NCI-H446 (cell line): ENCODE results near the gene DPP6.

Source experiments
- DNase-seq, 2 experiments: peaks; one replicate each; lab custom pipeline; 2025; lab: John Stamatoyannopoulos, UW

The DPP6 gene

DNA sequence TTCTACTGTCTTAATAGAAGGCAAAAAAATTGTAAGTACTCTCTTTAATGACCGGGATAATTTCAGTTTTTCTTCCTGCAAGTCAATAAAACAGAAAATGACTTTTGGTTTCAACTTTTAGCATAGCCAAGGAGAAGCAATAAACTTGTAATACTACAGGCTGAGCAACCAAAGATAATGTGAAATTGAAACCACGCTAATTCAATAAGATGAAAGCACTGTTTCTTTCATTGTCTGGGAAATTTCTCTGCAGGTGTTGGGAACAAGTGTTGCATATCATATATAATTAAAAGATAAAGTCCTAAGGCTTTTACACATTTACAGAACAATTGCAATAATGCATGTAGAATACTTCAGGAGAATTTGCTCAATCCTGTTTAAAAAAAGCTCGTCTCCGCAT, 488.4 kb downstream of the DPP6 start:
- no peak for DNase-seq

DNA sequence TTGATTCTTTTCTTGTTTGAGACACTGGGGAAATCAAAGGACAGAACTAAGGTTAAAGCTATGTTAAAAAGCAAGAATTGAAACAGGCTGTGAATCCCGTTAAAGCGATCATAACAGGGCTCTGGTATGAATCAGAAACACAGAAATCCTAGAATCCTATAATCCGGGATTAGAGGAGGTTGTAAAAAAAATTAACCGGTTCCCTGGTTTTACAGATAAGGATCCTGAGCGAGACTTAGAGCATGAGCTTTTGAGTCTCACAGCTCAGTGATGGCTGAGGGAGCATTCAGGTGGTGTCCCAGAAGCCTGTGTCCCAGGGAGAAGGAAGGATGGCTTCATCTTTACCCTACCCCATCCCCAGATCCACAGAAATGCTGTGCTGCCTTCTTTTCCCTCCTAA, 489.4 kb downstream of the DPP6 start:
- no peak for DNase-seq

DNA sequence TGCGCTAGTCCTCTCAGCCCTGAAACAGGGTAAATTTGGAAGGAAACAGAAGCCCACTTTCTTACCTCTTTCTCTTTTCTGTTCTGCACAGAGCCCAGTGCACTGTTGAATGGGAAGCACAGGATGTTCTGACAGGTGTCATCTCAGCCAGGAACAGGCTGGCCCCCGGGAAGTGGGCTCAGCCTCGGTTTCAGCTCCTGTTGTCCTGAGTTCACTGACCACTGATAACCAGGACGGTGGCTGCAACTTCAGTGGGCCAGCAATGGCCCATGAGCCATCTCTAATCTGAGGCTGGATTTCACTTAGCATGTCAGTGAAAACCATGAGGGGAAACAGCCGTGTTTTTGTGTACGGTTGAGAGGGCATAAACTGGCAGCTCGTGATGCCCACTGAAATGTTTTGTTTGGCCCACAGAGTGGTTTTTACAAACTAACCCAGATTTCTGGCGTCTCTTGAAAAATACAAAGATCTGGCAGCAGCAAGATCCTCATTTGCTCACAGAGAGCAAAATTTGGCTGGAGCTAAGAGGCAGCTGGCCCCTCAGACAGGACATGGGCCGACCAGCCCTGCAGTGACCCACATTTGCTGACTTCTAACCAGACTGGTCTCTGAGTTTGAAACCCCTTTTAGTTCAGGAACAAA, 494.9 kb downstream of the DPP6 start:
- DNase-seq, result no peak

DNA sequence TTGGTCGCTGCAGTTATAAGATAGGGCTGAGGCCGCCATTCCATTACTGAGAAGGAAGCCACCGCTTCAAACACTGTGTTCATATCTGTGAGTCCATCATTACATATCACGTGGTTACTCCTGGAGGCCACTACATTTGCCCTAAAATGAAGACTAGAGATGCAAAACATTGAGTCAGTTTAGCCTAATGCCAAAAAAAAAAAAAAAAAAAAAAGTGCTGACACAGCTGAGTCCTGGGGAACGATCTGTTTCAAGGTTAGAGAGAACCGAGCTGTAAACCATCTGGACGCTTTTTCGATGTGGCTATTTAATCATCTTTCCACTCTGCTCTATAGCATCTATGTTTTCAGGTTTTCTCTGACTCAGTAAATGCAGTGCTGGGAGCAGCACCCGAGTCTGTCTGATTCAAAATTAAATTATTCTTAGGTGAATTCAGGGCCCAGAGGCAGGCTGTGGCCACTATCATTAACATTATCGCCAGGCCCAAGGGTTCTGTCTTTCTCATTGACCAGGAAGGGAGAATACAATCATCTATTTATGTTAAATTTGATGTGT, 501.6 kb downstream of the DPP6 start:
- no peak for DNase-seq

DNA sequence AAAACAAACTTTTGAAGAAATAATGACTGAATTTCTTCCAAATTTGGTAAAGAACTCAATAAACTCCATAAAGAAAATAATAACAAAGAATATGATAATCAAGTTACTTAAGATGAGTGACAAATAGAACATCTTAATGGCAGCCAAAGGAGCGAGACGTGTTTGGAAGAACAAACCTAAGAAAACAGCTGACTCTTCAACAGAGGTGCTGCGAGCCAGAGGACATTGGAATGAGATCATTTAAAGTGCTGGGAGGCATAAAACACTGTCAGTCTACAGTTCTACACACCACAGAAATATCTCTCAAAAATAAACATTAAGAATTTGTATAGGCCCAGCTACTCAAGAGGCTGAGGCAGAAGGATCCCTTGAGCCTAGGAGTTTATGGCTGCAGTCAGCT, 507.3 kb downstream of the DPP6 start:
- DNase-seq, result no peak

DNA sequence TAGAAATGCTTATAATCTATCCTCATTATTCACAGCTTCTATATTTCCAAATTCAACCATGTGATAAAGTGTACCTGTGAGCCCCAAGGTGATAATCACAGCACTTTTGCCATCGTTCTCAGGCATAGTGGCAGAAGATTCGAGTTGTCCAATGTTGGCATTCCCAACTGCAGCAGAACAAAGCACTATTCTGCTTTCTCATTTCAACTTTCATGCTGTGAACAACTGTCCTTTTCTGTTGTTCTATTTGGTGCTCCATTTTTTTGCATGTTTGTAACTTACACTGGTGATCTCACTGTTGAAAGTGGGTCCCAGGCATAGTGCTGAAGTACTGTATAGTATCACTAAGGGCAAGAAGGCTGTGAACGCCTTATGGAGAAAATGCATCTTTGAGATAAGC, 512.5 kb downstream of the DPP6 start:
- no peak for DNase-seq

DNA sequence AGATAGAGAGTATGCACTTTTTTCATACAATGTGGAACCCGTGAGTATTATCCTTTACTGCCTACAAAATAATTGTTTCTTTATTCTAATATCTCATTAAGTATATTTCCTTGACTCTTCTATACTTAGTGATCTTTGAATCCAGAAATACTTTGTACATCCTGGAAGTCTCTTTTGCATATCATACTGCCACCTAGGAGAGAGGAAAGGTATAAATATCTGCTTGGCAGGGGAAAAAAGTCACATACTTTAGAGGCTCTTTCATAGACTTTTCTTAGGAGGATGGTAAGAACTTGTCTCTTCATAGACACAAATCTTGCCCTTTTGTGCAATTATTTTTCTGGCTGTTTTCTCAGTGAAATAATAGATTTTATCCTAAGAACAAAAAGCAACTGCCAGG, 514.7 kb downstream of the DPP6 start:
- no peak for DNase-seq

DNA sequence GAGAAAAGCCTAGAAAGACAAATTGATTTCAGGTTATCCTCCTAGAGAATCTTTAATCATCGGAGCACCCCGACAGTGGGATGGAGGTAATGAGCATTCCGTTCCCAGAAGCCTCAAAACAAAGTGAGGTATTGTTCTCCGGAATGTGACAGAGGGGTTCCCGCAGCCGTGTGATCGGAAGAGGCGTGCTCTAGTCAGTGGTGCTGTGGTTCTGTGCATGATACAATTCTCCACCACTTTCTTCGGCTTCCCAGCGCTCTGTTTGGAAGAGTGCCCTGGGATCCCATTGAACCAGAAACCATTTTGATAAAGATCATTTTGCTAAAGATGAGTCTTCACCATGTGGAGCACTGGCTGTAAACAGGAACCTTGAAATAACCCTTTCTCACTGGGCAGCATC, 516.1 kb downstream of the DPP6 start:
- DNase-seq, result no peak

DNA sequence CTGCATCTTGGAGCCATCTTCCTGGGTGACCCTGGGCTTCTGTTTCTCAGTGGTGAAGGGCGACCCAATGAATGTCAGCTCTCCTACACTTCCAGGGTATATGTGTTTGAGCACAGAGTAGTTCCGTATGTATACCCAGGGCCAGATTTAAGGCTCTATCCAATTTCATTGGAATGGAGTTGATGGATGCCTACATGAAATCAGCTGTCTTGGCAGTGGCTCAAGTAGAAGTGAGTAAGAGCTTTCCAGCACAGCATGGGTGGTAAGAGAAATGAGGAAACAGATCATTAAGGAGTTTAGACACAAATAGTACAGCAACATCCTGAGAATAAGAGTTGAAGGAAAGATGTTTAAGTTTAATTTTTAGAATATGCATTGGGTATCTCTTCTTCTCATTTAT, 517.7 kb downstream of the DPP6 start:
- no peak for DNase-seq

DNA sequence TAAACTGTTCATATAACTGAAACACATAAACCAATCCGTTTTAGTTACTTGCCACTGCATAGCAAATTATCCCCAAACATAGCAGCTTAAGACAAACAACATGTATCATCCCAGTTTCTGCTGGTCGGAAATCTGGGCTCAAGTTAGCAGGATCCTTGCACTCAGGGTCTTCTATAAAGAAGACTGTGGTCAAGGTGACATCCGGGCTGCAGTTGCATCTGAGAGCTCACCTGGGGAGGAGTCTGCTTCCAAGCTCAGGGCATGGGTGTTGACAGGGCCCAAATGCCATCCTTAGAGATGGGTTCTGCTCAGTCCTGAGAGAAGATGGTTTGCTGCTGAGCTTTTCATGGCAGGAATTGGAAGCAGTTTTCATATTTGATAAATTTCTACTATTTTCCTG, 519.6 kb downstream of the DPP6 start:
- no peak for DNase-seq

DNA sequence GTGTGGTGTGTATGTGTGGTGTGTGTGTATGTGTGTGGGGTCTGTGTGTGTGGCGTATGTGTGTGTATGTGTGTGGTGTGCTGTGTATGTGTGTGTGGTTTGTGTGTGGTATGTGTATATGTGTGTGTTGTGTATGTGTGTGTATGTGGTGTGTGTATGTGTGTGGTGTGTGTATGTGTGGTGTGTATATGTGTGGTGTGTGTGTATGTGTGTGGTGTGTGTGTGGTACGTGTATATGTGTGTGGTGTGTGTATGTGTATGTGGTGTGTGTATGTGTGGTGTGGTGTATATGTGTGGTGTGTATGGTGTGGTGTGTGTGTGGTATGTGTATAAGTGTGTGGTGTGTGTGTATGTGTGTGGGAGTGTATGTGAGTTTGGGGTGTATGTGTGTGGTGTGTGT, 522.0 kb downstream of the DPP6 start:
- no peak for DNase-seq

DNA sequence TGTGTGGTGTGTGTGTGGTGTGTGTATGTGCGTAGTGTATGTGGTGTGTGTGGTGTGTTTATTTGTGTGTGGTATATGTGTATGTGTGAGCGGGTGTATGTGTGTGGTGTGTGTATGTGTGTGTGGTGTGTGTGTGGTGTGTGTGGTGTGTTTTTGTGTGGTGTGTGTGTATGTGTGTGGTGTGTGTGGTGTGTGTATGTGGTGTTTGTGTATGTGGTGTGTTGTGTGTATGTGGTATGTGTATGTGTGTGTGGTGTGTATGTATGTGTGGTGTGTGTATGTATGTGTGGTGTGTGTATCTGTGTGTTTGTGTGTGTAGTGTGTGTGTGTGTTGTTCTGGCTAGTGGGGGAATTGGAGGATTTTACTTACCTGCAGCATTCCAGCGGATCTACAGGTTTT, 523.3 kb downstream of the DPP6 start:
- no peak for DNase-seq

DNA sequence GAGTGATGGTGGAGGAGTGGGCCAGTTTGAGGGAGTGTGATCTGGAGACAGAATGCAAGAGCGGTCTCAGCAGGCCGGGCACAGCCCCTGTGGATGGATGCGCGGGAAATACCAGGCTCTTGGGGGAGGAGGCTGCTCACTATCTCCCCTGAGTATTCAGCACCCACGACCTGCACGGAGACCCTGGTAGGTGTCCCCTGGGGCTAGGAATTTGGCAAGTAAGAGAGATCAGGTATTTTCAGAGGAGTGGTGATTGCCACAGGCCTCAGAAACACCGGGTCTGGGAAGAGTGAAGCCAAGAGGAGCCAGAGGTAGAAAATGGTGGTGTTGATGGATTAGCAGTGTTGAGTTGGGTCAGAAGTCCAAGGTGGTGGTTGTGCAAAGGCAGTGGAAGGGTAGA, 524.4 kb downstream of the DPP6 start:
- no peak for DNase-seq

DNA sequence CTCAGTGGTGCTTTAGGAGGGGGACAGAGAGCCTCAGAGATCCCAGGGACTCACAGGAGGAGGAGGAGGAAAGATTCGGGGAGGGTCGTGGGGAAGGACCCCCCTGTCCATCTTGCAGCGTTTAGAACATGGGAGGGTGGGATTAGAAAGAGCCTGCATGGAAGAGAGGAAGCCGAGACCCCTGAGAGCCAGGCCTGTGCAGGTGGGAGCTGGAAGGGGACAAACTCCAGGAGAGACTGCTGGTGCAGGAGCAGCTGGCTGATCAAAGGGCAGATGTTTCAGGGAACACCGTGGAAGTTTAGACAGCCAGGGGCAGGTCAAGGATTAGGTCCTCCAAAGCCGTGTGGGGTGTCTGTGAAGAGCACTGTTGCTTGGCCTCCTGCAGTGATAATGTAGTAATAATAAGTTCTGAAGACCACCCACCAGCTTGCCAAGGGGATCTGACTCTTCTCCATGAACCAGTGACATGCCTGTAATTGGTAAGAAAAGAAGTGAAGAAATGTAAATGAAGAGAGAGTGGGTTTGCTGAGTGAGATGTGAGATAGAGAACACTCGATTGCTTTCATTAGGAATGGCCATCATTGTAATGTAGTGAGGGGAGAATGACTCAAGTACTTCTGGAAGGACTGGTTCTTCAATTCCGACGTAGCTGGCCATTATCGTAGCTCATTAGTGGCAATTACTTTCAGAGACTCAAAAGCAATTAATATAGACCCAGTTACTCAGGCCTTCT, 525.1 kb downstream of the DPP6 start:
- no peak for DNase-seq

DNA sequence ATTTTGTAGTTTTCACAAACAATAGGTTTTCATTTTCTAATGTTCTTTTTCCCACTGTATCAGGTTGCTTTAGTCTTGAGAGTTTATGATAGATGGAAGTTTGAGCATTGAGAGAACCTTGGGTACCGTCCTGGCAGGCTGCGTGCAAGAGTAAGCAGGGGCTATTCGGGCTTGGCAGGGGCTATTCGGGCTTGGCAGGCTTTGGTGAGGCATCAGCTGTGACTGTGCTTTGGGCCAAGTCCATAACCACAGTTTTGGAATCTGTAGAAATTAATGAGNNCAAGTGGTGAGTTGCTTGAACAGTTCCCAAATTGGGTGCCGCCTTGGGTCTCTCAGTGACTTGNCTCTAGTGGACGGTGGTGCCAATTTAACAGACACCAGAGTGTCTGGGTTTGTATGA, 526.1 kb downstream of the DPP6 start:
- no peak for DNase-seq

DNA sequence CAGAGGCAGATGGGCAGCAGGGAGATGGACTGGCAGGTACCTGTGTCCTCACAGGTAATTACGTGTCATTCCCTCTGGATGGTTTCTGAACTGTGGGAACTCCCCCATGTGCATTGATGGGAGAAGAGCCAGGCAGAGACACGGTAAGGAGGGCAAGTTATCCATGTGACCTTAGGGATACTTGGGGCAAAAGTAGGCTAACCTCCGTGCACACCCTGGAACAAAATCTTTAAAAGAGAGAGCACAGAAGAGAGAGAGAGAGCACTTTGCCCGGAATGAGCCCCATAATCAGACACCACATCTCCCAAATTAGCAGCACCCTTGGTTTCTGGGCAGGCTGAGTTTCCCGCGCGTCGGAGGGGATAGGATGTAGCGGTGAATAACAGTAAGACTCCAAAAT, 527.5 kb downstream of the DPP6 start:
- no peak for DNase-seq

DNA sequence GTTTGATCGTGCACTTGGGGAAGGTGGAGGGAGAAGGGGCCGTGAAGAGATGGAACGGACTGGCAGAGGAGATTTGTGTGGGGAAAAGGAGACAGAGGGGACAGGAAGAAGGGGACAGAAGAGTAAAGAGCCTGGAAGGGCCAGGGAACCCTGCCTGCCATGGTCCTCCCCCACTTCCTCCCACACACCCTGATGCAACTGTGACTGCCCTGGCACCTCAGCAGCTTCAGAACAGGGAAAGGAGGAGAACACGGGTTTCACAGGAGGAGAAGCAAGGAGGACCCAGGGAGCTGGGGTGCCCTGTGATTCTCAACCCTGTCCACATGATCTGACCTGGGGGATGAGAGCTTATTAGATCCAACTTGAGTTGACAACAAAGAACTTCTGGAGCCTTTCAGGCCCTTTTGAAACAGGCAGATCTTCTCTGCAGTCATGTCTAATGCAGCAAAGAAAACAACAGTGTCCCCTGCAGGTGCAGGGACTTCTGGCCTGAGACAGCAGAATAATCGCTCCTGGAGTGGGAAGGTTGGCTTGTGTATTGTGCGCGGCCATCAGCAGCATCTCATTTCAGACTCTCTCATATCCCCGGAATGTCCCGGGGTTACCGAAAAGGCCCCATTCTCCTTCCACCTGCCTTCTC, 529.2 kb downstream of the DPP6 start:
- DNase-seq, result no peak

DNA sequence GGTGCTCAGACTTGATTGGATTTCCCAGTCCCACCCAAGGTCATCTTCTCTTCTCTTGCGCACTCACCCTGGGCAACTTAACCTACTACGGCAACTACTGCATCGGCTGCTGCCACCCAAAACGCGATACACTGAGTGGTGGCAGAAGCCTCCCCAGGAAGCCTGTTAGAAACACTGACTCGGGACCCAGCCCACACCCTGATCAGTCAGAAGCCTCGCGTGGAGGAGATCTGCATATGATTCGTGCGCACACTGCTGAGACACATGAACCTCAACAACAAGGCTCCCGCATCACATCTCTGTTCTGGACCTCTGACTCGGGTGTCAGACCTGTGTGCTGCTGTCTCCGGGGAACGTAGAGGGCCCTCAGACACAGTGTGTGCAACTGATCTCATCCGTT, 531.3 kb downstream of the DPP6 start:
- DNase-seq, result no peak

DNA sequence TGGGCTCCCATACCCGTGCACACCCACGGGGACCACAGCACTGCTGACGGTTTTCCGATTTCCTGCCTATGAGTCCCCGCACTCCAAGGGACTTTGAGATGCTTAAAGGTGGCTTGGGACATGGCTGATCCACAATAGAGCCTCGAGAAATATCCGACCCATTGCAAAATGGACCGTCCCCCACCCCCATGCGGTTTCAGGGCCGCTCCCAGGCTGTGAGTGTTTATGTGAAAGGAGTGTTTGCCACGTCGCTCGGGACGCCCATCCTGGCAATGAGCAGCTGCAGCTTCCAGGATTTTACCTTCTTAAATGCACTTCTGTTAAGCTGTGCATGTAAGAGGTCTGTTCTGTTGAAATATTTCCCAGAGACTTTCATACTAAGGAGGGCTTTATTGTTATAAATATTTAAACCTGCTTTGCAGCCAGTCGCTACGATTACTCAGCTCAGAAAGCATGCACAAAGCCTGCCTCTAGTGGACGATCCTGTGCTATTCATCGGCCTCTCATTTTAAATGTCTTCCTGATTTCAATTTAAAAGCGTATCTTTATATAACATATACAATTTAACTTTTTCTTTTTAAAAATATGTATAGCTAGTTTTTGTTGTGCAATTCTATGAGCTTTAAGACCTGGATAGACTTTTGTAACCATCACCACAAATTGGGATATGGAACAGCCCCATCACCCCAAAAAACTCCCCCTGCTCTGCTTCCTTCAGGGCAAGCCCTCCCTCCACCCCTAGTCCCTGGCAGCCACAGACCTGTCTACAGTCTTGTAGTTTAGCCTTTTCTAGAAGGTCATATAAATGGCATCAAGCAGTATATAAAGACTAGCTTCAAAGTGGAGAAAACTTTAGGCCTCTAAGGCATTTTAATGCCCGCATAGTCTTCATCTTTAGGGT, 532.4 kb downstream of the DPP6 start:
- DNase-seq, result no peak

DNA sequence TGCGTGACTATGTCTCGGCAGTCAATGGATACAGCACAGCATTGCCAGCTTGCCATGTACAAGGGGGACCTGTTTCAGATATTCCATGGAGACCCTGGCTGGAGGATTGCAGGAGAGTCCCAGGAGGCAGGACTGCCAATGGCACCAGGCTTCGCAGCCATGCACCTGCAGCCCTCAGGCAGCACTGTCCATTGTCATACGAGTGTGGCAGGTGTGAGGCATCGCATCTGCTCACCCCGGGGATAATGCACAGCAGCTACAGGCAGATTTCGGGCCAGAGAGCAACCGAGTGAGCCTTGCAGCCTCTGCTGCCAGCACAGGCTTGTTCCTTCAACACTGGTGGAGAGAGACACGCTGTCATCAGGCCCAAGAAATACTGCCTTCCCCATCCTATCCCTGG, 535.6 kb downstream of the DPP6 start:
- DNase-seq, result no peak

DNA sequence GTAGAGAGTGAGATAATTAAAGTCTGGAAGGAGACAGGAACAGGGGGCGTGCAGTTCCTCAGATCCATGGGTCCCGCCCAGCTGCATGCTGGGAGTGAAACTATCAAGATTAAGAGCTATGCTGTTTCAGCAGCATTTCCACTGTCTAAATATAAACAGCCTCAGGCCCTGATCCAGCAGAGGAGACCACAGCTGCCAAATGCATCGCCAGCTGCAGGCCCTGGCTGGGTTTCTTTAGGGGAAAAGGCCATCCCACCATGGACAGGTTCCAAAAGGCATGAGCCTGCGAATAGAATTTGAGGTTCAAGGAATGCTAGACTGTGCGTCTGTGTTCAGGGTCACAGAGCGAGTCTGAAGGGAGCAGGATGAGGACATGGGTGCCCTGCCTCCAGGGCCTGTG, 539.3 kb downstream of the DPP6 start:
- no peak for DNase-seq

DNA sequence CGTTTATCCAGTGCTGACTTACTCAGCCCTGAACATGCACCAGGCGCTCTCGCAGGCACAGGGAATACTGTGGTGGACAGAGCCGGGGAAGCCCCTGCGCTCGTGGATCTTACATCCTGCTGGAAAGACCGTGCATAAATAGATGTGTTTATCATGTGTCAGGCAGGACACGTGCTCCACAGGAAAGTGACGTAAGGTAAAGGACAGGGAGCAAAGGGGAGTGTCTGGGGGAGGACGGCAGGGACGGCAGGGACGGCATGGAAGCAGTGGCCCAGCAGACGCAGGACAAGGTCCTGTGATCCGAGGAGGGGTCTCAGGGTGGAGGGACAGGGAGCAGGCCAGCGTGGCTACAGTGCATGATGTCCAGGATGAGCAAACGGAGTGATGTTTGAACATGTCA, 540.2 kb downstream of the DPP6 start:
- no peak for DNase-seq
